HG03064 (cell line): ENCODE data around the gene KBTBD6.
"Not testable (repeated sequence)": the region's sequence is repeated elsewhere in the genome, so short reads cannot be mapped to it uniquely, and the experiment has no call there.

Experiments used
- ATAC-seq: cut with Tn5 transposase; IDR thresholded peaks from one replicate; pipeline ENCODE4 v1.9.1; 2021; ENCODE audit warnings: low read depth; ENCODE audit not compliant: unreplicated experiment

The KBTBD6 gene

GRCh38 chr13:41137241-41137640 lies 4.6 kb upstream of the KBTBD6 start:
- ATAC-seq: no peak

DNA sequence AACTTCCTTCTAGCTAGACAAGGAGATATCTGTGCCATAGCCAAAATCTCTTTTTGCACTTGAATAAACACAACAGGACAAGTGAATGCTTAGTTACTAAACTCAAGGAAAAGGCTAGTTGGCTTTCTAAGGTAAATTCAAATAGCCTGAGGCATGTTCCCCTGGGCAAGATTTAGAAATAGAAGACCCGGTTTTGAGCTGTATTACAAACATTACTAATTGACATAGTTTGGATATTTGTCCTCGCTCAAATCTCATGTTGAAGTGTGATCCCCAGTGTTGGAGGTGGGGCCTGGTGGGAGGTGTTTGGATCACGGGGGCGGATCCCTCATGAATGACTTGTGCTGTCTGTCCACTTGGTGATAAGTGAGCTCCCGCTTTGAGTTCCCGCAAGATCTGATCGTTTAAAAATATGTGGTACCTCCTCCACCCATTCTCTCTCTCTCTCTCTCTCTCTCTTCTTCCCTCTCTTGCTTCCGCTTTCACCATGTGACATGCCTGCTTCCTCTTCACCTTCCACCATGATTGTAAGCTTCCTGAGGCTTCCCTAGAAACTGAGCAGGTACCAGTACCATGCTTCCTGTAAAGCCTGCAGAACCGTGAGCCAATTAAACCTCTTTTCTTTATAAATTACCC lies 3.9 kb upstream of the KBTBD6 start:
- no peak for ATAC-seq

- ATAC-seq: no peak
Observed at GRCh38 chr13:41133951-41134350, 1.3 kb upstream of the KBTBD6 start.

- ATAC-seq: not testable (repeated sequence)
Observed at GRCh38 chr13:41131660-41132511, 716 bp downstream of the KBTBD6 start.

- not testable (repeated sequence) for ATAC-seq
Observed at GRCh38 chr13:41131189-41131588, 1.4 kb downstream of the KBTBD6 start.

- no peak for ATAC-seq
Observed at GRCh38 chr13:41130356-41130755, 2.2 kb downstream of the KBTBD6 start.

DNA sequence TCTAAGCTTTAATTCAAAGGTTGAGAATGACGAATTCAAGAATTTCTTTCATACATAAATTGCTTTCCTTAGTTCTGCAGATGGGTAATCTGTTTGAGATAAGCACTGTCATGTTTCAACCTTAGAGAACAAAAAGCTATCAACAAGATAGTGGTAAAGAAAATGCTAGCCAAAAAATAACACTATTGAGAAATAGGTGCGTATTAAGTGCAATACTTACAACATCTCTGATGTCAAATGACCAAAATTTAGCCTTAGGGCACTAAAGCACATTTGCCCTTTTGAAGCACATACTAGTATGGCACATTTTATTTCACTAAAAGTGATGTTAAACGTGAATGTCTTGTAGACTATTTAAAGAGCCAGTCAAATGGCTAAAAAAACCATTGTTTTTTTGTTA lies 4.9 kb downstream of the KBTBD6 start:
- ATAC-seq: no peak

DNA sequence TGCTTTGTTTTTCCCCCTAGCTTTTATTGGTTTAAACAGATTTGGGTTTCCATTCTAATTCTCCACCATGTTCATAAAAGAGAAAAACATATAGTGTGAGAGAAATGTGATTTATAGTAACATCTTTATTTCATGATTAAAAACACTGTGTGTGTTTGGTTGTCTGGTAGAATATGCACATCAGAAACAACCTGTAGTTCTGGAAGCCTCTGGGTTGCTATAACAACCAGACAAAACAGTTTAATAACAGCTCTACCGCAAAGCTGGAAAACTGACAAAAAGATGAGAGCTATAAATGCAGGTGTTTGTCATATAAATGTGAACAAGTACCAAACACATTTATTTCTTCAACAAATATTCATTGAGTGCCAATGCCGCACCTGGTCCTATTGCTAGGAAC lies 9.8 kb downstream of the KBTBD6 start:
- ATAC-seq: no peak

- ATAC-seq: no peak
Observed at GRCh38 chr13:41117869-41118268, 14.7 kb downstream of the KBTBD6 start.

DNA sequence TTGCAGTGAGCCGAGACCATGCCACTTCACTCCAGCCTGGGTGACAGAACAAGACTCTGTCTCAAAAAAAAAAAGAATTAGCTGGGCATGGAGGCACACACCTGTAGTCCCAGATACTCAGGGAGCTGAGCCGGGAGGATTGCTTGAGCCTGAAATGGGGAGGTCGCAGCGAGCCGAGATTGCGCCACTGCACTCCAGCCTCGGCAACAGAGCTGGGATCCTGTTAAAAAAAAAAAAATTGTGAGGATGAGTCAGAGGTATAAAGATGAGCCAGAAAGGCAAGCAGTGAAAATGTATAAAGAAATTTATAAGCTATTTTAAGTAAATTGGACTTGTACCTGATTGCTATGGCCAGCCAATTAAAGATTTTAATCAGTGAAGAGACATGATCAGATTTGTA lies 21.1 kb downstream of the KBTBD6 start:
- ATAC-seq: no peak

DNA sequence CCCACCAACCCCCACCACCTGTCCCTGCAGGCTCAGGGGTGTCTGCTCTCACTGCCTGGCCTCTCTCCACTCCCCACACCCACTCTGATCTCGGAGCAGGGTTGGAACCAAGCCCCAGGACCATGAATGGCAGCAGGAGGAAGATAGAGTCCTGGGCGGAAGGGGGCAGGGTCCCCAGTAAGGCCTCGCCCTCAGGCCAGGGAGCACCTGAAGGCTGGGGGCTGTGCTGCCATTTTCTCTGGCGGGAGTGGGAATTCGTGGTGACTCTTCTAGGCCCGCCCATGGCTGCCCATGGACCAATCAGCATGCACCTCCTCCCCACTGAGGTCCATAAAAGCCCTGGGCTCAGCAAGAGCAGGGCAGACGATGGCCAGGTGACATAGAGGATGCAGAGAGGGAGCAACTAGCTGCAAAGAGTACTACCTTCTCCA lies 25.0 kb downstream of the KBTBD6 start:
- no peak for ATAC-seq

GRCh38 chr13:41107104-41107571 lies 25.5 kb downstream of the KBTBD6 start:
- ATAC-seq: no peak

DNA sequence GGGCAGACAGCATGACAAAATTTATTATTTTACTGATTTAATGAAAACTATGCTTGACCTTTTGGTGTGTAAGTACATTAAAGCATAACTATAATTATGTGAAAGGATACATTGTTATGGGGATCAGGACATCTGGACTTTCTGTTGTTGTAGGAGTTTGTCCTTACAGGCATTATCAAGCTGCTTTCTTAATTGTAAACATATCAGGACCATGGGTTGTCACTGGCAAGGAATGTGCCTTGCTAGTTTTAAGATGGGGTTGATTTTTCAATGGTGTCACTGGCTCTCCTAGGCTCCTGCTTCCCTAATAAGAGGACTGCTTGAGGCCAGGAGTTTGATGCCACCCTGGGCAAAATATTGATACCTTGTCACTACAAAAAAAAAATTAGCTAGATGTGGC lies 32.6 kb downstream of the KBTBD6 start:
- ATAC-seq: no peak

DNA sequence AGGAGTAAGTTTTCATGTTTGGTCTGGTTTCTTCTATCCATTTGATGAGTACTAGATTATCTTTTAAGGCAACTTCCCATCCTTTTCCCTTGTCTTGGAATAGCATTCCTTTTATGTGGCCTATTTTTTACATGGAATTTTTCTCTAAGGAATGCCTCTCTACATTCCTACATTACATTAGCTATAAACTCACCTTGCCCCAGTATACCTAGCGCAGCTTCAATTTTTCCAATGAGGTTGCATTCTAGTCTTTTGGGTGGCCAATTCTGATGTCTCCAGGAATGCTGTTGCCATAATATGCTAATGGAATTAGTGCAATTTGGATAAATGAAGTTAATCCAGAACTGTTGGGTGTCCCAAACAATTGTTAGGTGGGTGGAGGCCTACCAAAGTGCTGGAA lies 33.8 kb downstream of the KBTBD6 start:
- ATAC-seq: no peak

DNA sequence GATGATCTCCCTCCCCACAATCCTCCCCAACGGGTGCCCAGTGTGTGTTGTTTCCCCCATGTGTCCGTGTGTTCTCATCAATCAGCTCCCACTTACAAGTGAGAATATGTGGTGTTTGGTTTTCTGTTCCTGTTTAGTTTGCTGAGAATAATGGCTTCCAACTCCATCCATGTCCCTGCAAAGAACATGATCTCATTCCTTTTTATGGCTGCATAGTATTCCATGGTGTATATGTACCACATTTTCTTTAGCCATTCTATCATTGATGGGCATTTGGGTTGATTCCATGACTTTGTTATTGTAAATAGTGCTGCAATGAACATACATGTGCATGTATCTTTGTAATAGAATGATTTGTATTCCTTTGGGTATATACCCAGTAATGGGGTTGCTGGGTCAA lies 36.9 kb downstream of the KBTBD6 start:
- not testable (repeated sequence) for ATAC-seq

DNA sequence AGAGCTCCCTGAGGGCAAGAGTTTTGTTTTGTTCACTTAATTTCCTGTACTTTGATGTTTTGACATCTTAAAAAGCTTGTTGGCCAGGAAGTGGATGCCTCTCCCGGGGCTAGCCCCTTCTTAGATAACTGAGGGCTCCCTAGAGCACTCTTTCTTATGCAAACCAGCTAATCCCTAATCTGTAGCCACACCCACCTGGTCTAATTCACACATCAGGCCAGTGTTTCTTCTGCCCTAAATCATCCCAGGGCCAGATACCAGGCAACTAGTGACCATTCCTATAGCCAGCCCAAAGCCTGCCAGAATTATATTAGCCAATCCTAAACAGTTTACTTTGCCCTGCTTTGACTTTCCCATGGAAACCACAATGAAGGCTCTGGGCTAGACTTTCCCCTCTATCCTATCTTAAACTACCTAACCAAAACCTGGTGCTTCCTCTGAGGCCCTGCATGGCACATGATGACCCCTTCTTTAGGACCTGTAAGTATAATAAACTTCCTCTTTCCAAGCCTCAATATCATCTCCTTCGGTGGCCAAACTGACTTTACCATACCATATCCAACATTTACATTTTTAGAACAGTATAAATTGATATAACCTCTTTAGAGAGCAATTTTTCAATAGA lies 46.5 kb downstream of the KBTBD6 start:
- no peak for ATAC-seq

GRCh38 chr13:41079725-41080124 lies 52.9 kb downstream of the KBTBD6 start:
- no peak for ATAC-seq
